ENCODE data around the gene EXOC6B.

Gene EXOC6B

DNA sequence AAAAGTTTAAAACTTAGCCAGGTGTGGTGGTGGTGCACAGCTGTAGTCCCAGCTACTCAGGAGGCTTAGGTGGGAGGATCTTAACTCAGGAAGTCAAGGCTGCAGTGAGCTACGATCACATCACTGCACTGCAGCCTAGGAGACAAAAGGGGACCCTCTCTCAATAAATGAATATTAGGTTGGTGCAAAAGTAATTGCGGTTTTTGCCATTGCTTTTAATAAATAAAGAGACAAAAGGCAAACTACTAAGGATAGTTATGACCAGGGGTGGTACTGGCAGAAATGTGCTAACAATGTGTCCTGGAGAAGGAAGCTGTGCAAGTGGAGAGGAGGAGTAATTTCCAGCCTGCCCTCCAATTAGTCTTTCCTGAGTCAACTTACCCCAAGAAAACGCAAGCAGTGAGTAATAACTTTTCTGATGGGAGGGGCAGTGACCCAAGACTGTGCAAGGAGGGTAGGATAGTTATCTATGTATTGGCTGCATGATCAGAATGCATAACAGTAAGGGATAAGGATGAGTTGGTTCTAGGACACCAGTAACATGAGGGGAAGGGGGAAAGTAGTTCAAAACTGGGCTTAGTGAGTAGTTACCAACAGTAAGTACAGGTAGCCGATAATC is 1.5 kb downstream of the EXOC6B start:
- ChIA-PET CTCF (interaction anchor here (0.6 to 0.8 kb wide), 3 partner anchors 9 to 69 kb away, joined by 3 read pairs; no protein-coding TSS in a partner anchor), POLR2A (no interaction called here)
- DNase-seq (ENCODE audit: extremely low spot score) = no peak
- TF ChIP-seq, protein P1, sequence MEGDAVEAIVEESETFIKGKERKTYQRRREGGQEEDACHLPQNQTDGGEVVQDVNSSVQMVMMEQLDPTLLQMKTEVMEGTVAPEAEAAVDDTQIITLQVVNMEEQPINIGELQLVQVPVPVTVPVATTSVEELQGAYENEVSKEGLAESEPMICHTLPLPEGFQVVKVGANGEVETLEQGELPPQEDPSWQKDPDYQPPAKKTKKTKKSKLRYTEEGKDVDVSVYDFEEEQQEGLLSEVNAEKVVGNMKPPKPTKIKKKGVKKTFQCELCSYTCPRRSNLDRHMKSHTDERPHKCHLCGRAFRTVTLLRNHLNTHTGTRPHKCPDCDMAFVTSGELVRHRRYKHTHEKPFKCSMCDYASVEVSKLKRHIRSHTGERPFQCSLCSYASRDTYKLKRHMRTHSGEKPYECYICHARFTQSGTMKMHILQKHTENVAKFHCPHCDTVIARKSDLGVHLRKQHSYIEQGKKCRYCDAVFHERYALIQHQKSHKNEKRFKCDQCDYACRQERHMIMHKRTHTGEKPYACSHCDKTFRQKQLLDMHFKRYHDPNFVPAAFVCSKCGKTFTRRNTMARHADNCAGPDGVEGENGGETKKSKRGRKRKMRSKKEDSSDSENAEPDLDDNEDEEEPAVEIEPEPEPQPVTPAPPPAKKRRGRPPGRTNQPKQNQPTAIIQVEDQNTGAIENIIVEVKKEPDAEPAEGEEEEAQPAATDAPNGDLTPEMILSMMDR (IDR thresholded peaks at IDR 0.05; ENCODE audit: control extremely low read depth, extremely low read depth, low read depth, missing control alignments) = no peak

GRCh38 chr2:72822794-72823193 is 3.0 kb downstream of the EXOC6B start:
- no peak for DNase-seq (ENCODE audit: extremely low spot score)
- TF ChIP-seq, protein P1 (IDR thresholded peaks at IDR 0.05; ENCODE audit: control extremely low read depth, extremely low read depth, low read depth, missing control alignments) = no peak
- ChIA-PET POLR2A (no interaction called here), CTCF (interaction anchor here (0.7 to 2.0 kb wide), 4 partner anchors 8 to 70 kb away, joined by 3 to 7 read pairs (median 4); no protein-coding TSS in a partner anchor)

GRCh38 chr2:72821983-72822382 is 3.9 kb downstream of the EXOC6B start:
- TF ChIP-seq, protein P1 (IDR thresholded peaks at IDR 0.05; ENCODE audit: control extremely low read depth, extremely low read depth, low read depth, missing control alignments) = no peak
- CTCF ChIA-PET = interaction anchor here (0.7 to 2.0 kb wide), 4 partner anchors 9 to 71 kb away, joined by 3 to 7 read pairs (median 4); no protein-coding TSS in a partner anchor
- POLR2A ChIA-PET = no interaction called here
- no peak for DNase-seq (ENCODE audit: extremely low spot score)

GRCh38 chr2:72821118-72821517 is 4.7 kb downstream of the EXOC6B start:
- ChIA-PET POLR2A (no interaction called here), CTCF (interaction anchor here (2.0 kb wide), 1 partner anchor 8 kb away, joined by 7 read pairs; no protein-coding TSS in a partner anchor)
- TF ChIP-seq, protein P1 (IDR thresholded peaks at IDR 0.05; ENCODE audit: control extremely low read depth, extremely low read depth, low read depth, missing control alignments) = no peak
- no peak for DNase-seq (ENCODE audit: extremely low spot score)

DNA sequence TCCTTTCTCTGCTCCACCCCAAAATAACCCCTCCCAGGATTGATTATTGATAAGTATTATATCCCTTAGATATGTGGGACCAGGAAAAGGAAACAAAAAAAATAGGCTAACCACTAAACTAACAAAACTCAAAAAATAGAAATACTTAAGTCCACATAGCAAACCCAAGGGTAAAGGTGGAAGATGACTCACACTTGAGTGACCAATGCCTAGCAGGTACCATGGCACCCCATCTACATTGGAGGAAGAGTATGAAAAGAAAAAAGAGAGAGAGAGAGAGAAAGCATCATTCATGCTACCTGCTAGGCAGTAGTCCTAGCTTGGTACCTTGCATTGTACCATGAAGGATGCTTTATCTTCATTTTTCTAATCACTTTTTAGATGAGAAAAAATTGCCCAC is 6.3 kb downstream of the EXOC6B start:
- ChIA-PET CTCF (no interaction called here), POLR2A (no interaction called here)
- no peak for DNase-seq (ENCODE audit: extremely low spot score)
- TF ChIP-seq, protein P1 (IDR thresholded peaks at IDR 0.05; ENCODE audit: control extremely low read depth, extremely low read depth, low read depth, missing control alignments) = no peak

GRCh38 chr2:72815655-72816278 is 10.1 kb downstream of the EXOC6B start:
- DNase-seq (ENCODE audit: extremely low spot score) = no peak
- TF ChIP-seq, protein P1 (IDR thresholded peaks at IDR 0.05; ENCODE audit: control extremely low read depth, extremely low read depth, low read depth, missing control alignments) = no peak
- POLR2A ChIA-PET = no interaction called here
- CTCF ChIA-PET = interaction anchor here (1.2 to 1.7 kb wide), 5 partner anchors 8 to 77 kb away, joined by 3 to 5 read pairs (median 3); no protein-coding TSS in a partner anchor

Data from GM10248 (cell line).